ENCODE measurements around the gene MICU1. TPM values are rescaled to one million over a fixed set of nuclear protein-coding genes. Genes with fewer than 3 reads are reported as not detected.

MICU1 gene
- polyA plus RNA-seq, 1 of the 3 experiments (the other 2 are of a cell fraction), result 24.6 TPM

DNA sequence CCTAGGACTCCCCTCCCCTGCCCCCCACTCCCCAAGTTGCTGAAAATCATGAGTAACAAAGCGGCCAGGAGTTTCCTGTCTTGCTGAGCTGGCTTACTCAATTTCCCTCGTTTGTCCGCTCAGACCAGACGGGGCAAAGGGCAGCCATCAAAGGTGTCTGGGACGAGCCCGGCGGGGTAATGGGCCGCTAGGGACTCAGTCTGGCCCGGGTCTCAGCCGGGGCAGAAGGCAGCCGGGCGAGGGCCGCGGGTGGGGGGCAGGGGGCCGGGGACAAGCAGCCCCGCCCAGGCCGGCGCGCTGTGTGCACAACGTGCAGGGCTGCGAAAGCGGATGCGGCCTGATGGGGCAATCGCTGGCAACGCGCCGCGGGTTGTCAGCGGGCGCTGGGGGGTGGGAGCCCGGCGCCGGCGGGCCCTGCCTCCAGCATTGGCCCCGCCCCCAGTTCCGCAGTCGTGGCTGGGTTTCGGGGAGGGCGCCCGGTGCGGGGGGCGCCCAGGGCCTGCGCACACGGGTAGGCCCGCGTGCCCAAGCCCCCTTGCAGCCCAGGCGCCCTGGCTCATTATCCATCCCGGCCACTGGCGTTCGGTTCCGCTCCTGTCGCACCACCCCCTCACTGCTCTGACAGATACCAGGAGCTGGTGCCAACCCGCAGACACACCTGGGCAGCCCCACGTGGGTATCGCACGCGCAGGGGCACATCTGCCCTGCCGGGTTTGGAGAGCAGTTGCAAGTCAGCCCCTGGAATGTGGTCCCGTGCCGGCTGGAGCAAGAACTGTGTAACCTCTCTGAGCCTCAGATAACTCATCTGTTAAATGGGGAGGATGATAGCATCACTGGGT is 306.2 kb downstream of the MICU1 start (continued):
- TF ChIP-seq, protein P1, sequence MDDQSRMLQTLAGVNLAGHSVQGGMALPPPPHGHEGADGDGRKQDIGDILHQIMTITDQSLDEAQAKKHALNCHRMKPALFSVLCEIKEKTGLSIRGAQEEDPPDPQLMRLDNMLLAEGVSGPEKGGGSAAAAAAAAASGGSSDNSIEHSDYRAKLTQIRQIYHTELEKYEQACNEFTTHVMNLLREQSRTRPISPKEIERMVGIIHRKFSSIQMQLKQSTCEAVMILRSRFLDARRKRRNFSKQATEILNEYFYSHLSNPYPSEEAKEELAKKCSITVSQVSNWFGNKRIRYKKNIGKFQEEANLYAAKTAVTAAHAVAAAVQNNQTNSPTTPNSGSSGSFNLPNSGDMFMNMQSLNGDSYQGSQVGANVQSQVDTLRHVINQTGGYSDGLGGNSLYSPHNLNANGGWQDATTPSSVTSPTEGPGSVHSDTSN (IDR thresholded peaks at IDR 0.05), result peak; percentile 69; the same call in 1 of the 2 replicates
- no peak for TF ChIP-seq TEAD4 (IDR thresholded peaks at IDR 0.05; ENCODE audit: borderline replicate concordance, insufficient read depth)
- 0 out of 2 replicates have a peak, but pooled peaks have one; percentile 38 for TF ChIP-seq YY1 (IDR thresholded peaks at IDR 0.05; ENCODE audit: low read depth)
- TF ChIP-seq FOXJ3 (CRISPR knock-in tag; IDR thresholded peaks at IDR 0.05), result no peak

DNA sequence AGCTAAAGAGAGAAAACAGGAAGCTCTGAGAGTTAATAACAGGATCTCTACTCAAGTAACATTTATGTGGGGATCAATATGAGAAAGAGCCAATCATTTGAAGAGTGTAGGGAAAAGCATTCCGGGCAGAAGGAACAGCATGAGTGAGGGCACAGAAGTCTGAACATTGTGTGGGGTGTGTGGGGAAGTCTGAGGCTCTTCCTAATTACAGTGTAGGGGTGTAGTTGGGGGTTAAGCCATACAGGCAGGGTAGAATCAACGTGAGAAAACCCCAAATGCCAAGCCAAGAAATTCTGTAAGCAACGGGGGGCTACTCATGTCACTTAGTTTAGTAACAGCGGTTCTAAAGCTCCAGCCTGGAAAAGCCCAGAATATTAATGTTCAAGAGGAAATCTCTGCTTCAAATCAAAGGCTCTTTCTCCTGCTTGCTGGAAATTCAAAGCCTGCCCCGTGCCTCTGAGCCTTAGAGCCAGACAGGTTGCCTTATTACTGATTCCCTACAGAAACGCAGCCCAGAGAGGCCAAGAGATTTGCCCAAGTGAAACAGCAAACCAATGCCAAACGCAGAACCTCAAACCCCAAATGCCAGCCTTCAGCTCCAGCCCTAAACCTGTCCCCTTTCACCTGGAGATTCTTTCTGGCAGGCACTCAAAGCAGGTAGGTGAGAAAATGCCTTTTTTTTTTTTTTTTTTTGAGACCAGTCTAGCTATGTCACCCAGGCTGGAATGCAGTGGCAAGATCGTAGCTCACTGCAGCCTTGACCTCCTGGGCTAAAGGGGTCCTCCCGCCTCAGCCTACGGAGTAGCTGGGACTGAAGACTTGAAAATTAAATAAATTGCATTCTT is 307.2 kb downstream of the MICU1 start:
- Histone ChIP-seq H3F3A (replicated peaks; ENCODE audit: insufficient read depth) (peaks cover 24% of the 10 kb centered on the region), H2AFZ (ENCODE audit: low read depth) (peak overlapping the region; percentile 82; the same call in 1 of the 2 replicates), H3K27me3 (ENCODE audit: insufficient read depth) (no peaks in the 10 kb centered on the region), H3K36me3 (replicated peaks in 1 of 2; ENCODE audit: control insufficient read depth in 1 of 2, insufficient read depth in 2 of 2, low read length in 1 of 2) (no peaks in the 10 kb centered on the region), H3K9me2 (no peaks in the 10 kb centered on the region), H3K27ac (ENCODE audit: low read depth in 2 of 2, low read length in 1 of 2) (peak overlapping the region; percentile 94 to 97), H3K4me3 (ENCODE audit: low read depth in 2 of 2, low read length in 1 of 2) (peak overlapping the region in 1 of 2 experiments; percentile 43; a peak in 1 of 4 replicates), H3K9me3 (no peaks in the 10 kb centered on the region), H3K4me1 (ENCODE audit: control insufficient read depth in 1 of 2, insufficient read depth in 2 of 2, low read depth in 1 of 2, low read length in 1 of 2) (peaks cover 45 to 72% of the 10 kb centered on the region in 2 experiments), H3K9ac (peak overlapping the region; percentile 79), H3K79me2 (ENCODE audit: insufficient read depth) (no peaks in the 10 kb centered on the region), H4K20me1 (ENCODE audit: insufficient read depth) (no peaks in the 10 kb centered on the region), H3K4me2 (peak overlapping the region; percentile 83)
- 80% methylated on average over 9 of the region's 10 CpGs for WGBS (ENCODE audit: low lambda C conversion rate)
- no peak for TF ChIP-seq NRF1 (IDR thresholded peaks at IDR 0.05; ENCODE audit: low read depth, low read length)
- no peak for TF ChIP-seq SIN3A (IDR thresholded peaks at IDR 0.05; ENCODE audit: borderline replicate concordance, low read depth, low read length)
- no peak for TF ChIP-seq CHD2 (IDR thresholded peaks at IDR 0.05; ENCODE audit: low read length, partially characterized antibody)
- TF ChIP-seq, protein P2, sequence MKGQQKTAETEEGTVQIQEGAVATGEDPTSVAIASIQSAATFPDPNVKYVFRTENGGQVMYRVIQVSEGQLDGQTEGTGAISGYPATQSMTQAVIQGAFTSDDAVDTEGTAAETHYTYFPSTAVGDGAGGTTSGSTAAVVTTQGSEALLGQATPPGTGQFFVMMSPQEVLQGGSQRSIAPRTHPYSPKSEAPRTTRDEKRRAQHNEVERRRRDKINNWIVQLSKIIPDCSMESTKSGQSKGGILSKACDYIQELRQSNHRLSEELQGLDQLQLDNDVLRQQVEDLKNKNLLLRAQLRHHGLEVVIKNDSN (IDR thresholded peaks at IDR 0.05; ENCODE audit: borderline replicate concordance, low read depth), result no peak
- TF ChIP-seq, protein P3, sequence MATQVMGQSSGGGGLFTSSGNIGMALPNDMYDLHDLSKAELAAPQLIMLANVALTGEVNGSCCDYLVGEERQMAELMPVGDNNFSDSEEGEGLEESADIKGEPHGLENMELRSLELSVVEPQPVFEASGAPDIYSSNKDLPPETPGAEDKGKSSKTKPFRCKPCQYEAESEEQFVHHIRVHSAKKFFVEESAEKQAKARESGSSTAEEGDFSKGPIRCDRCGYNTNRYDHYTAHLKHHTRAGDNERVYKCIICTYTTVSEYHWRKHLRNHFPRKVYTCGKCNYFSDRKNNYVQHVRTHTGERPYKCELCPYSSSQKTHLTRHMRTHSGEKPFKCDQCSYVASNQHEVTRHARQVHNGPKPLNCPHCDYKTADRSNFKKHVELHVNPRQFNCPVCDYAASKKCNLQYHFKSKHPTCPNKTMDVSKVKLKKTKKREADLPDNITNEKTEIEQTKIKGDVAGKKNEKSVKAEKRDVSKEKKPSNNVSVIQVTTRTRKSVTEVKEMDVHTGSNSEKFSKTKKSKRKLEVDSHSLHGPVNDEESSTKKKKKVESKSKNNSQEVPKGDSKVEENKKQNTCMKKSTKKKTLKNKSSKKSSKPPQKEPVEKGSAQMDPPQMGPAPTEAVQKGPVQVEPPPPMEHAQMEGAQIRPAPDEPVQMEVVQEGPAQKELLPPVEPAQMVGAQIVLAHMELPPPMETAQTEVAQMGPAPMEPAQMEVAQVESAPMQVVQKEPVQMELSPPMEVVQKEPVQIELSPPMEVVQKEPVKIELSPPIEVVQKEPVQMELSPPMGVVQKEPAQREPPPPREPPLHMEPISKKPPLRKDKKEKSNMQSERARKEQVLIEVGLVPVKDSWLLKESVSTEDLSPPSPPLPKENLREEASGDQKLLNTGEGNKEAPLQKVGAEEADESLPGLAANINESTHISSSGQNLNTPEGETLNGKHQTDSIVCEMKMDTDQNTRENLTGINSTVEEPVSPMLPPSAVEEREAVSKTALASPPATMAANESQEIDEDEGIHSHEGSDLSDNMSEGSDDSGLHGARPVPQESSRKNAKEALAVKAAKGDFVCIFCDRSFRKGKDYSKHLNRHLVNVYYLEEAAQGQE (IDR thresholded peaks at IDR 0.05; ENCODE audit: low read depth, low read length), result no peak
- TF ChIP-seq NFIC (IDR thresholded peaks at IDR 0.05; ENCODE audit: borderline replicate concordance), result no peak
- TF ChIP-seq TAF1 (IDR thresholded peaks at IDR 0.05; ENCODE audit: borderline replicate concordance, low read depth, low read length), result no peak
- TF ChIP-seq TCF12 (IDR thresholded peaks at IDR 0.05), result no peak
- no peak for TF ChIP-seq TEAD4 (IDR thresholded peaks at IDR 0.05; ENCODE audit: borderline replicate concordance, insufficient read depth)
- no peak for TF ChIP-seq RXRA (IDR thresholded peaks at IDR 0.05; ENCODE audit: borderline replicate concordance, low read depth)
- TF ChIP-seq, protein P4, sequence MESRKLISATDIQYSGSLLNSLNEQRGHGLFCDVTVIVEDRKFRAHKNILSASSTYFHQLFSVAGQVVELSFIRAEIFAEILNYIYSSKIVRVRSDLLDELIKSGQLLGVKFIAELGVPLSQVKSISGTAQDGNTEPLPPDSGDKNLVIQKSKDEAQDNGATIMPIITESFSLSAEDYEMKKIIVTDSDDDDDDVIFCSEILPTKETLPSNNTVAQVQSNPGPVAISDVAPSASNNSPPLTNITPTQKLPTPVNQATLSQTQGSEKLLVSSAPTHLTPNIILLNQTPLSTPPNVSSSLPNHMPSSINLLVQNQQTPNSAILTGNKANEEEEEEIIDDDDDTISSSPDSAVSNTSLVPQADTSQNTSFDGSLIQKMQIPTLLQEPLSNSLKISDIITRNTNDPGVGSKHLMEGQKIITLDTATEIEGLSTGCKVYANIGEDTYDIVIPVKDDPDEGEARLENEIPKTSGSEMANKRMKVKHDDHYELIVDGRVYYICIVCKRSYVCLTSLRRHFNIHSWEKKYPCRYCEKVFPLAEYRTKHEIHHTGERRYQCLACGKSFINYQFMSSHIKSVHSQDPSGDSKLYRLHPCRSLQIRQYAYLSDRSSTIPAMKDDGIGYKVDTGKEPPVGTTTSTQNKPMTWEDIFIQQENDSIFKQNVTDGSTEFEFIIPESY (IDR thresholded peaks at IDR 0.05; ENCODE audit: borderline replicate concordance, low read depth), result no peak
- TF ChIP-seq POLR2AphosphoS5 (IDR thresholded peaks at IDR 0.05; ENCODE audit: low read depth, low read length), result no peak
- TF ChIP-seq, protein P5, sequence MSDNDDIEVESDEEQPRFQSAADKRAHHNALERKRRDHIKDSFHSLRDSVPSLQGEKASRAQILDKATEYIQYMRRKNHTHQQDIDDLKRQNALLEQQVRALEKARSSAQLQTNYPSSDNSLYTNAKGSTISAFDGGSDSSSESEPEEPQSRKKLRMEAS (IDR thresholded peaks at IDR 0.05; ENCODE audit: low read depth), result no peak
- TF ChIP-seq YY1 (IDR thresholded peaks at IDR 0.05; ENCODE audit: low read depth), result no peak
- no peak for TF ChIP-seq RAD21 (IDR thresholded peaks at IDR 0.05; ENCODE audit: low read length)
- no peak for TF ChIP-seq EZH2phosphoT487 (IDR thresholded peaks at IDR 0.05; ENCODE audit: borderline replicate concordance, low read depth)
- no peak for TF ChIP-seq RFX5 (IDR thresholded peaks at IDR 0.05; ENCODE audit: low read length)
- POLR2A ChIA-PET, result interaction anchor here (0.6 to 10.9 kb wide), 4 partner anchors 13 to 125 kb away, joined by 4 to 188 read pairs (median 19); partner anchors contain the start of gene DDIT4
- CTCF ChIA-PET, result interaction anchor here (0.9 to 4.1 kb wide), 9 partner anchors 9 to 94 kb away, joined by 3 to 48 read pairs (median 5); no protein-coding TSS in a partner anchor
- DNase-seq, result no peak
